ENCODE data around the gene ADGRG3.

Gene ADGRG3

GRCh38 chr16:57704011-57704904, 36.2 kb downstream of the ADGRG3 start:
- TF ChIP-seq ZFX (IDR thresholded peaks at IDR 0.05) (no peak), CTCF (conservative IDR thresholded peaks at IDR 0.05) (no peak)
- no peak overlapping the region for H3K27ac ChIP-seq

GRCh38 chr16:57704905-57705852, 37.1 kb downstream of the ADGRG3 start:
- H3K27ac ChIP-seq = no peak overlapping the region
- TF ChIP-seq ZFX (IDR thresholded peaks at IDR 0.05) (no peak), CTCF (conservative IDR thresholded peaks at IDR 0.05) (no peak)

- H3K27ac ChIP-seq = no peak overlapping the region
- no peak for TF ChIP-seq CTCF (conservative IDR thresholded peaks at IDR 0.05)
- no peak for TF ChIP-seq ZFX (IDR thresholded peaks at IDR 0.05)
Observed at GRCh38 chr16:57706717-57707116, 38.6 kb downstream of the ADGRG3 start.

GRCh38 chr16:57707331-57707730, 39.2 kb downstream of the ADGRG3 start:
- no peak for TF ChIP-seq ZFX (IDR thresholded peaks at IDR 0.05)
- TF ChIP-seq CTCF (conservative IDR thresholded peaks at IDR 0.05) = no peak
- H3K27ac ChIP-seq = no peak overlapping the region

GRCh38 chr16:57708168-57708567, 40.1 kb downstream of the ADGRG3 start:
- H3K27ac ChIP-seq = no peak overlapping the region
- TF ChIP-seq CTCF (conservative IDR thresholded peaks at IDR 0.05) = no peak
- no peak for TF ChIP-seq ZFX (IDR thresholded peaks at IDR 0.05)

- TF ChIP-seq ZFX (IDR thresholded peaks at IDR 0.05) (no peak), CTCF (conservative IDR thresholded peaks at IDR 0.05) (no peak)
- H3K27ac ChIP-seq = no peak overlapping the region
Observed at GRCh38 chr16:57709663-57710062, 41.6 kb downstream of the ADGRG3 start.

- no peak overlapping the region for H3K27ac ChIP-seq
- TF ChIP-seq ZFX (IDR thresholded peaks at IDR 0.05) (no peak), CTCF (conservative IDR thresholded peaks at IDR 0.05) (no peak)
Observed at GRCh38 chr16:57711346-57711745, 43.2 kb downstream of the ADGRG3 start.
